Left hindlimb (tissue), 1 donor: Measurements from ENCODE around the gene CDCA8.

Experiments
- DNase-seq: peaks from one replicate; pipeline ENCODE4 v3.0.0-alpha.2; 2018

The CDCA8 gene

GRCh38 chr1:37741130-37741529, 48.8 kb downstream of the CDCA8 start:
- no peak for DNase-seq

- DNase-seq = no peak
These were observed 49.3 kb downstream of the CDCA8 start for GRCh38 chr1:37741662-37742061.

- no peak for DNase-seq
These were observed 54.5 kb downstream of the CDCA8 start for GRCh38 chr1:37746806-37747205.

GRCh38 chr1:37748565-37748964, 56.2 kb downstream of the CDCA8 start:
- no peak for DNase-seq

- no peak for DNase-seq
These were observed 59.9 kb downstream of the CDCA8 start for GRCh38 chr1:37752213-37752582.

GRCh38 chr1:37752583-37753471, 60.5 kb downstream of the CDCA8 start:
- DNase-seq = no peak

- no peak for DNase-seq
These were observed 61.4 kb downstream of the CDCA8 start for GRCh38 chr1:37753473-37754321.

GRCh38 chr1:37755290-37755689, 63.0 kb downstream of the CDCA8 start:
- no peak for DNase-seq

GRCh38 chr1:37755951-37756560, 63.7 kb downstream of the CDCA8 start:
- DNase-seq = no peak
